HepG2 (cell line): Measurements from ENCODE around the gene UVSSA. TPM values are rescaled to one million over a fixed set of nuclear protein-coding genes. Genes with fewer than 3 reads are reported as not detected.

Experiments used
- ATAC-seq: fragments of 200-7000 bp; cut with Tn5 transposase; 3 replicates; pipeline ENCODE4 v1.9.1; 2020; ENCODE audit warnings: mild to moderate bottlenecking, moderate library complexity
- BruUV-seq: library from RNA; stranded (reverse); fragments of 400-500 nt; replicated peaks from 2 replicates; lab custom pipeline; 2021; lab: Mats Ljungman, UMichigan
- CTCF ChIA-PET: fragments of 300-600 bp; formaldehyde crosslinking; extraction: SDS; loops from one replicate; lab custom pipeline; 2021; ENCODE audit warnings: low total read pairs, inconsistent platforms, low intra/inter-chr PET ratio; lab: Yijun Ruan, JAX
- POLR2A ChIA-PET: fragments of 350-600 bp; sonication (Branson Sonifier 250); formaldehyde crosslinking; loops from one replicate; lab custom pipeline; 2020; ENCODE audit warnings: antibody characterized with exemption, inconsistent platforms; lab: Yijun Ruan, JAX
- DNase-seq: peaks from one replicate; pipeline ENCODE4 v3.0.0-alpha.2; 2015; ENCODE audit warnings: low spot score
- FAIRE-seq: peaks from 3 replicates; lab custom pipeline; 2011; peaks lifted over from hg19 to GRCh38; lab: Jason Lieb, UNC
- H2AFZ ChIP-seq: one replicate; pipeline ENCODE4 v1.6.1; 2011; ENCODE audit warnings: low read length, inconsistent platforms
- H3K27ac ChIP-seq: fragments of 300-600 bp; 3 replicates; pipeline ENCODE4 v1.8.0; 2011; ENCODE audit warnings: mixed run types, mild to moderate bottlenecking, mixed read lengths, low read length, inconsistent platforms; ENCODE audit not compliant: insufficient read depth; ENCODE audit errors: extremely low read length
- H3K27me3 ChIP-seq, 2 experiments: fragments of 200-600 bp in 1 of 2; 2 replicates in 1 of 2; 3 replicates in 1 of 2; pipeline versions ENCODE4 v1.6.0 to v1.8.0; 2011; ENCODE audit warnings: low read length in 2 of 2, mild to moderate bottlenecking in 2 of 2, moderate library complexity in 2 of 2, inconsistent platforms in 1 of 2; ENCODE audit not compliant: insufficient read depth in 2 of 2, control insufficient read depth in 1 of 2
- H3K36me3 ChIP-seq, 2 experiments: fragments of 200-600 bp in 1 of 2; replicated peaks in 1 of 2; 2 replicates in 1 of 2; 3 replicates in 1 of 2; pipeline versions ENCODE4 v1.5.1 to v1.8.0; 2011; ENCODE audit warnings: low read length in 2 of 2, inconsistent platforms in 1 of 2; ENCODE audit not compliant: insufficient read depth in 2 of 2, control insufficient read depth in 1 of 2
- H3K4me1 ChIP-seq: 2 replicates; pipeline ENCODE4 v1.5.1; 2012; ENCODE audit warnings: low read length, inconsistent platforms; ENCODE audit not compliant: insufficient read depth
- H3K4me2 ChIP-seq: 2 replicates; pipeline ENCODE4 v1.6.0; 2011; ENCODE audit warnings: low read depth, low read length, inconsistent platforms
- H3K4me3 ChIP-seq, 3 experiments: fragments of 200-600 bp in 1 of 3; sonication (generic), shearing (Covaris generic) in 1 of 3; replicated peaks in 1 of 3; 2 replicates each; pipeline ENCODE4 v1.5.1; 2011 to 2016; ENCODE audit warnings: low read length in 3 of 3, inconsistent platforms in 2 of 3, low read depth in 2 of 3, mild to moderate bottlenecking in 2 of 3, control low read depth in 1 of 3, mixed read lengths in 1 of 3; ENCODE audit not compliant: insufficient read depth in 1 of 3
- H3K79me2 ChIP-seq: one replicate; pipeline ENCODE4 v1.6.1; 2011; ENCODE audit warnings: low read length, inconsistent platforms; ENCODE audit not compliant: insufficient read depth
- H3K9ac ChIP-seq: 2 replicates; pipeline ENCODE4 v1.6.0; 2011; ENCODE audit warnings: mild to moderate bottlenecking, low read depth, low read length, inconsistent platforms; ENCODE audit not compliant: insufficient read depth
- H3K9me3 ChIP-seq: 2 replicates; pipeline ENCODE4 v1.5.1; 2012; ENCODE audit warnings: mild to moderate bottlenecking, low read length
- H4K20me1 ChIP-seq: 2 replicates; pipeline ENCODE4 v1.6.0; 2011; ENCODE audit warnings: inconsistent platforms, mild to moderate bottlenecking, low read length, moderate library complexity; ENCODE audit not compliant: insufficient read depth
- CENPBD1 ChIP-seq: sonication (generic); formaldehyde crosslinking; IDR thresholded peaks from 2 replicates; pipeline ENCODE4 v1.8.0; 2022; ENCODE audit warnings: missing genetic modification reagents, low read depth, mild to moderate bottlenecking, borderline replicate concordance
- GMEB1 ChIP-seq: sonication (generic); formaldehyde crosslinking; IDR thresholded peaks from 2 replicates; pipeline ENCODE4 v1.5.1; 2020; ENCODE audit warnings: missing genetic modification reagents, mild to moderate bottlenecking, borderline replicate concordance
- NAIF1 ChIP-seq: sonication (generic); formaldehyde crosslinking; IDR thresholded peaks from 2 replicates; pipeline ENCODE4 v1.5.0; 2020; ENCODE audit warnings: mild to moderate bottlenecking, missing genetic modification reagents, borderline replicate concordance
- PRDM10 ChIP-seq: sonication (generic); formaldehyde crosslinking; IDR thresholded peaks from 2 replicates; pipeline ENCODE4 v1.4.0; 2020; ENCODE audit warnings: low read depth, missing genetic modification reagents
- SMYD3 ChIP-seq: sonication (generic); formaldehyde crosslinking; IDR thresholded peaks from 2 replicates; pipeline ENCODE4 v1.8.1; 2023; ENCODE audit warnings: mild to moderate bottlenecking, missing genetic modification reagents
- USF2 ChIP-seq, 2 experiments: sonication (generic) in 1 of 2; formaldehyde crosslinking in 1 of 2; IDR thresholded peaks; 2 replicates each; pipeline versions ENCODE4 v1.5.1 to v1.6.1; 2011 to 2020; ENCODE audit warnings: borderline replicate concordance in 1 of 2, low read depth in 1 of 2, low read length in 1 of 2, mild to moderate bottlenecking in 1 of 2, missing genetic modification reagents in 1 of 2, moderate library complexity in 1 of 2
- ZNF296 ChIP-seq: sonication (generic); formaldehyde crosslinking; conservative IDR thresholded peaks from 2 replicates; pipeline ENCODE4 v1.5.0; 2020; ENCODE audit warnings: mild to moderate bottlenecking, missing genetic modification reagents
- ZNF567 ChIP-seq: sonication (generic); formaldehyde crosslinking; IDR thresholded peaks from 2 replicates; pipeline ENCODE4 v1.8.1; 2023; ENCODE audit warnings: mild to moderate bottlenecking, missing genetic modification reagents, borderline replicate concordance
- ZNF652 ChIP-seq: IDR thresholded peaks from 2 replicates; pipeline ENCODE4 v1.6.1; 2016; ENCODE audit warnings: low read depth, borderline replicate concordance
- ZNF784 ChIP-seq: sonication (generic); formaldehyde crosslinking; IDR thresholded peaks from 2 replicates; pipeline ENCODE4 v1.5.1; 2020; ENCODE audit warnings: missing genetic modification reagents, mild to moderate bottlenecking, borderline replicate concordance
- ZSCAN20 ChIP-seq: sonication (generic); formaldehyde crosslinking; IDR thresholded peaks from 2 replicates; pipeline ENCODE4 v1.4.0; 2020; ENCODE audit warnings: missing genetic modification reagents, mild to moderate bottlenecking, borderline replicate concordance
- WGBS: methylation state at CpG from one replicate; pipeline ENCODE4 v1.1.6; 2017; ENCODE audit warnings: low lambda C conversion rate; 5-methylcytosine and 5-hydroxymethylcytosine counted together
- in situ Hi-C: cut with HindIII; loops from 2 replicates; pipeline ENCODE4 v1.10.0; 2017; ENCODE audit warnings: low pct_unique_long_range_greater_than_20kb; ENCODE audit not compliant: extremely low pct_ligation_motif_present
- intact Hi-C: fragments of 100-400 bp; cut with micrococcal nuclease; formaldehyde crosslinking; loops from one replicate; pipeline ENCODE4 v1.10.0; 2022; ENCODE audit not compliant: unreplicated experiment
- polyA plus RNA-seq, 8 experiments: library from polyadenylated mRNA; depleted of rRNA in 3 of 8; stranded (reverse) in 7 of 8; unstranded in 1 of 8; fragments of >200 nt; fragmentation: Illumina TruSeq in 4 of 8; extraction: Trizol in 4 of 8; gene quantifications; 2 replicates each; pipeline versions ENCODE4 v1.2.1 to v1.2.3, GENCODE V29; 2011 to 2016; ENCODE audit warnings: low read depth in 4 of 8, missing spikeins in 1 of 8, mixed read lengths in 1 of 8; ENCODE audit not compliant: insufficient read depth in 1 of 8
- total RNA-seq, 5 experiments: library from RNA; depleted of rRNA; stranded (reverse); fragments of >200 nt; fragmentation: Illumina TruSeq; extraction: Trizol; gene quantifications; 2 replicates each; pipeline ENCODE4 v1.2.3, GENCODE V29; 2016; ENCODE audit warnings: low read depth in 1 of 5

UVSSA gene
- total and polyA plus RNA-seq, 2 of the 13 experiments (the other 11 are each of a cell fraction or from before 2014, with no cell fraction given) = 4.6 to 8.4 TPM

DNA sequence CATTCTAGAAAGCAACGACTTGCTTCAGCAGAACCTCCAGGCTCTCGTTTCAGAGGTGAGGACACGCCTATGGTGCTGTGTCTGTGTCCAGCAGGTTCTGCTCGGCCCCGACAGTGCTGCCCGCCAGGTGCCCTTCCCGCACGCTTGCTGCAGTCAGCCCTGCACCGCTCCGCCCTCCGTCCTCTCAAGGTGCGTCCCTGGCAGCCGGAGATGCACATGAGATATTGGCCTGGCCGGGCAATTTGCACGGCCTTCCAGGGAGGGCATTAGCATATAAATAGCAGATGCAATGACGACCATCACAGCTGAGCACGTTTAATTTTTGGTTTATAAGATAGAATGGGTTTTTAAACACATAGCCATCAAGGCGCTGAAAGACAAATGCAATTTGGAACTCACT lies 14.4 kb downstream of the UVSSA start (continued):
- TF ChIP-seq PRDM10 (no peak), ZNF784 (CRISPR knock-in tag) (no peak)
- TF ChIP-seq, all 625 proteins: peak for 0

GRCh38 chr4:1362046-1362445 lies 15.0 kb downstream of the UVSSA start:
- Histone ChIP-seq H3K9ac (no peak overlapping the region), H3K4me1 (peaks cover 16% of the 10 kb centered on the region), H2AFZ (no peak overlapping the region), H3K79me2 (no peaks in the 10 kb centered on the region), H4K20me1 (0 out of 2 replicates have a peak, but pooled peaks cover 3% of the 10 kb centered on the region), H3K9me3 (no peaks in the 10 kb centered on the region), H3K27me3 (no peaks in the 10 kb centered on the region), H3K36me3 (peaks cover 1 to 19% of the 10 kb centered on the region in 2 experiments; a peak in 2 of 5 replicates), H3K4me2 (no peak overlapping the region), H3K4me3 (no peak overlapping the region), H3K27ac (no peak overlapping the region)
- ChIA-PET CTCF (no interaction called here), POLR2A (no interaction called here)
- WGBS = 94% methylated on average over 9 of the region's 10 CpGs
- in situ Hi-C loops = no loop called here
- DNase-seq = no peak
- intact Hi-C loops = no loop called here
- BruUV-seq = no TSS peak
- FAIRE-seq = no peak
- no peak for ATAC-seq
- no peak for TF ChIP-seq ZNF296 (CRISPR knock-in tag)
- no peak for TF ChIP-seq ZSCAN20 (CRISPR knock-in tag)
- no peak for TF ChIP-seq SMYD3 (CRISPR knock-in tag)
- TF ChIP-seq USF2 (IDR thresholded peaks at IDR 0.05; ENCODE audit: low read depth, low read length) = no peak
- no peak for TF ChIP-seq USF2 (CRISPR knock-in tag; IDR thresholded peaks at IDR 0.05; ENCODE audit: borderline replicate concordance)
- no peak for TF ChIP-seq ZNF567
- no peak for TF ChIP-seq CENPBD1 (CRISPR knock-in tag)
- TF ChIP-seq ZNF652 = no peak
- no peak for TF ChIP-seq NAIF1
- no peak for TF ChIP-seq GMEB1 (CRISPR knock-in tag)
